GM19395 (cell line): ENCODE measurements around the gene FEV.

Experiments used
- ATAC-seq: cut with Tn5 transposase; IDR thresholded peaks from one replicate; pipeline ENCODE4 v1.9.1; 2021; ENCODE audit warnings: mild to moderate bottlenecking, moderate library complexity; ENCODE audit not compliant: unreplicated experiment

FEV gene

DNA sequence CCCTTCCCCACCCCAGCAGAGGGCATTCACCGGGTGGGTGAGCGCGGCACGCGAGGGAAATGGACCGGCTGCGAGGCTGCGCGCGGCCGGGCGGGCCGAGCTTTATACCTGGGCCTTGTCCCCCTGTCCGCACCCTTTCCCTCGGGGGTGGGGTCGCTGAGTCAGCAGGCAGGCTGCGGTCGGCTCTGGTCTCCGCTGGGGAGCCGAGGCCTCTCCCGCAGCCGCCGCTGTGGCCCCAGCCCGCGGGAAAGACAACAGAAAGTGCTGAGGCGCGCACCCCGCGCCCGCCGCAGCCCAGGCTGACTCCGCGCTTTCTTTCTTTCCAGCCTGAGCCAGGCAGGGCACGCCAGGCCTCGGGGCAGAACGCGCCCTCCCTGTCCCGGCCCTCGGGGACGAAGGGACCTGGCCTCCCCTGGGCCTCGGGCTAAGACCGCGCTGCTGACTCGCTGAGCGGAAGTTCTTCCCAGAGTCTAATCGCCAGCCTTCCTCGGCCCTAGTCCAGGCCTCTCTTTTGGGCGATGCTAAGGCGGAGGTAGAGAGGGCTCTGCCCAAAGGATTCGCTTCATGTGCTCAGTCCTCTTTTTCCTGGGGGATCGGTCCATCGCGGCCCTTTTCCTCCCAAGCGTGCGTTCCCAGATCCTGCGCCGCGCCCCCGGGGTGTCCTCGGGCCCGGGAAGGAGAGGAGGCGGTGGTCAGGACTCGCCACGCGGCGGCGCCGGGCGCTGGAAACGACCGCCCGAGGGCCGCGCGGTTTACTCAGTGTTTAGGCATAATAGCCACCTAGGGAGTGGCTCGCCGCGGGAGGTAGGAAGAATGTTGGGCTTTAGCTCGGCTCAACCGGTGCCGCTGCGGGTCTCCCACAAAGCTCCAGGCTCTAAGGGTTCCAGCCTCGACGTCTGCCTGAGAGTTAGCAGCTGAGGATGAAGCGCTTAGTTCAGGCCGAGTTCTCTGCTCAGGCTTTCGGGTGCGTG, 8.6 kb upstream of the FEV start, which contains the start of gene CRYBA2:
Gene CRYBA2 (minus strand): TSS at position 78 of the 971 bp plus-strand sequence. CDS start 246 bp downstream, outside the sequence.
- ATAC-seq, result no peak

DNA sequence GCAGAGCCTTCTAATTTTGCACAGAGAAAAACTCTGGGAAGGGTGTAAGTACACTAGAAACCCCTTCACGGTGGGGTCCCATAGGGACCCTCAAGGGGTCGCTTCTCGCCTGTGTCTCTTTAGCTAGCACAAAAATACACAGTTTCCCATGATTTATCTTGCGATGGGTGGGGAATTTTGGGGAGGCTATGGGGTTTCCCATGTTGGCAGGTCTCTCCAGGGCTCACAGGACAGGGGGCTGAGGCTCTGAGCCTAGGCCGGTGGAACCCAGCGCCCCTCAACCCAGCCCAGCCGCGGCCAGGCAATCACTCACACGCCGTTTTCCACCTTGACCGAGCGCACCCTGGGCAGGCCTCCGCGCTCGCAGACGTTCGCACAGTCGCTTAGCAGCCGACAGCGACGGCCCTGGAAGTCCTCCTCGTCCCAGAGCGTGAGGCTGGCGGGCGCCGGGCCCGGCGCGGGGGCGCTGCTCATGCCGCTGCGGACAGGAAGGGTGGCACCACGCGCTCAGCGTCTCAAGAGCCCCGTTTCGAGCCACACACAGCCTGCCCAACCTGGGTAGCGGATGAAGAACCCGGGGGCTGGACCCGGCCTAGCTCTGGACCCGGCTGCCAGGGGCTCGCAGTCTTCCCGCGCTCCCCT, 7.8 kb upstream of the FEV start:
- ATAC-seq, result no peak

DNA sequence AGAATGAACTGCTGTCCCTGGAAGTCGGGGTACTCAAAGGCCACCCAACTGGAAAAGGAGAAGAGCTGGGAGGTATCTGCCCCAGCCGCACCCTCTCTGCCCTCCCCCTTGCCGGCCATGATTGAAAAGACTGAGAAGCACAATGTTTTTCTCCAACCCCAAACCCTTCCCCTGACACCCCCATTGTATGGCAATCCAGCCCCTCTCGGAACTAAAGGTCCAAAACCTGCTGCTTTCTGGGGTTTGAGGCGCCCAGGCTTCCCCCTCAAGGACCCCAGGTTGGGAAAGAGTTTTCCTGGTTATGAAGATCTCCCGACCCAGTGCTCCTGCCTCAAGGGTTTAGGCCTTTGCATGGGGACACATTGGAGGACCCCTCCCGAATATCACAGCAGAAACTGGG, 7.2 kb upstream of the FEV start:
- no peak for ATAC-seq

DNA sequence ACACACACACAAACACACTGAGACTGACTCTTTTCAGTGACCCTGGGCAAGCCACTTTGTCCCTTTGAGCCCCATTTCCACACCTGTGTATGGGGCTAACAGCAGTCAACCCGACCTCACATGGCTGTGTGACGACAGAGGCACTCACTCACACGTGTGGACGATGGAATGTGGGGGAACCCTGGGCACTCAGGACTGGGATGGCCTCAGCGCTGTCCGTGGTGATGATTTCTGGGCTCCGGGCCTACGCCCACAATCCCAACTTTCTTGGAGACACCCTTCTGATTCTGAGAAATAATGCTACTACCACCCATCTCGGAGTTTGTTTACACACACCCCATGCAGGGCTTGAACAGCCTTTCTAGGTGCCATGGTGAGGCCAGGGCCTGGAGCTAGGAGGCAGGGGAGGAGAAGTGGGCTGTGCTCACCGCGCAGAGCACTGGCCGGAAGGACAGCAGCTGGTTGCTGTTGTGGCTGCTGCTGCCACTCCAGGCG, 6.7 kb upstream of the FEV start:
- no peak for ATAC-seq

DNA sequence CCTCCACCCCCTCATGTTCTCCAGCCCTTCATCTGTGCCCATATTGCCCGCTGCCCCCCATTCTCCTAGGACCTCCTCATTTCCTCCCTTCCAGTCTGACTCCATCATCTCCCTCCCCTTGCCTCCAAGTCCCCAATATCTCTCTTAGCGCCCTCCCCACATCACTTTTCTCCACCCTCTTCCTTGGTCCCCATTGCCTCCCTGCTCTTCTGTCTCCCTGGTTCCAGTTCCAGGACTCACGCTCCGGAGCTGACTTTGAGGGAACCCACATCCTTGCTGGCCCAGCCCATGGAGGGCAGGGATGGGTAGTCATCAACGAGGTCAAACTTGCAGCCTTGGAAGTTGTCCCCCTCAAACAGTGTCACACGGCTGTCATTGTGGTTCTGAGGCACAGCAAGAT, 5.6 kb upstream of the FEV start:
- ATAC-seq, result no peak

DNA sequence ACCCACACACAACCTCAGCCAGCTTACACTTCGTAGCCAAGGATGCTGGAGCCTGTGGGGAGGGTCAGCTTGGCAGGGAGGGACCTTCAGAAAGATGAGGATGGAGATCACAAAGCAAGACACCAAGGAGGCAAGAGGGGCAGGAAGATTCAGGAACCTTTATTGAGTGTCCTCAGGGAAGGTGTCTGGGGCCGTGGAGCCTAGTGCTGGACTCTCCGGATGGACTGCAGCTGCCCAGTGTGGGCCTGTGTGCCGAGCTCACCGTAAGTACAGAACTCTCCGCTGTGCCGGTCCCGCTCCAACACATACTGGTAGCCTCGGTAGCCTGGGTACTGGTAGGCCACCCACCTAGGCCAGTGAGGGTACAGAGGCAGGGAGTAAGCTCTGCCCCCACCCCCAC, 5.1 kb upstream of the FEV start:
- ATAC-seq, result no peak

DNA sequence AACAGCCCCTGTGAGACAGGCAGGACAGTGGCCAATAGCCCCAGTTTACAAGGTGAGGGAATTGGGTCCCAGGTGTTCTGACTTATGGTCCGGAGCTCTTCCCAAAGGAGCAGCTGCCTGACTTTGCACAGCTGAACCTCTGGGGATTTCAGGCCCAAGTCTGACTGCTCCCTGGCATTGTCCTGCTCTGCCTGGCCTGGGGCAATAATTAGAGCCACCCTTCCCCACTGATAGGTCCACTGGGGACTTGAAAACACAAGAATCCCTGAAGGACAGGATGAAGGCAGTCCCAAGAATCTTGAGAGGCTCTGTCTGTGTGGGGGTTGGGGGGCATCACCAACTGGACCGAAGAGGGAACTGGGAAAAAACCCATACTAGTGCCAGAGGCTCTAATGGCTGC, 3.7 kb upstream of the FEV start:
- ATAC-seq, result no peak

DNA sequence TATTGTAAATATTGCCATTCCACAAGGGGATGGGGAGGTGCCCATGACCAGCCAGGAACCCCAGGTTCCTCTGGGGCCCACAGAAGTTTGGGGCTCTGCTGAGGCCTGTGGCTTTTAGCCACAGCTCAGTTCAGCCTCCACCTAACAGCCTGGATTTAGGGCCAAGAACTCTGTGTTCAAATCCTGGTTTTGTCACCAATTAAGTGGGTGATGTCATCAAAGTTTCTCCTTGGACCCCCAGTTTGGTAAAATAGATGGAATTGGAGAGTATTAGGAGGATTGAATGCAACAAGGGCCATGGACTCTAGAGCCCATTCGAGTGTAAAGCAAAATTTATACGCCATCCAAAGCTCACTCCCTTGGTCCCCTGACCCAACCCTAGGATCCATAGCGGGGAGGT, 3.2 kb upstream of the FEV start:
- ATAC-seq, result no peak

DNA sequence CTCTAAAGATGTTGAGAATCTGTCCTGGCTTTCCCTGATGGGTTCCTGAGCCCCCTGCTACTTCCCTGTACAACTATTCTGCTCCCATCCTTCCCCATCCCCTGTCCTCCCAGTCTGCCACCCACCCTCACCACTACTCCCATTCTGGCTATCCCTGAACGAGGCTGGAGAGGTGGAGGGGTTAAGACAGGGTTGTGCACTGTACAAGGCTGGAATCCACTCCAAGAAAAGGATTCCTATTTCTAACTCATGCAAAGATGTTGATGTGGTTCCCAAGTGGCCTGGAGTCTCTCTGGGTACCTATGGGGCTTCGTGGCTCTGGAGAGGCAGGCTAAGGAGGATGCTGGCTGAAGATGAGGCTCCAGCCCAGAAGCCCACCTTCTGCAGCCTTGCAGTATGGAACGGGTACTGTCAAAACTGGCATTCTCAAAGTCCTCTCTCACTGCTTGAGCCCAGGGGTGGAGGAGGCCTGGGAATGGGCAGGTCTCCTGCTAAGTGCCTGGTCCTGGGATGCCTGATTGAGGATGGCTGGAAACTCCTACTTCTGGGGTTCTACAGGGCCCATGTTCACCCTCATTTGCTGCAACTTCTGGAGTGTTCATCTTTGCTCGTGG, 1.3 kb upstream of the FEV start:
- ATAC-seq, result no peak

DNA sequence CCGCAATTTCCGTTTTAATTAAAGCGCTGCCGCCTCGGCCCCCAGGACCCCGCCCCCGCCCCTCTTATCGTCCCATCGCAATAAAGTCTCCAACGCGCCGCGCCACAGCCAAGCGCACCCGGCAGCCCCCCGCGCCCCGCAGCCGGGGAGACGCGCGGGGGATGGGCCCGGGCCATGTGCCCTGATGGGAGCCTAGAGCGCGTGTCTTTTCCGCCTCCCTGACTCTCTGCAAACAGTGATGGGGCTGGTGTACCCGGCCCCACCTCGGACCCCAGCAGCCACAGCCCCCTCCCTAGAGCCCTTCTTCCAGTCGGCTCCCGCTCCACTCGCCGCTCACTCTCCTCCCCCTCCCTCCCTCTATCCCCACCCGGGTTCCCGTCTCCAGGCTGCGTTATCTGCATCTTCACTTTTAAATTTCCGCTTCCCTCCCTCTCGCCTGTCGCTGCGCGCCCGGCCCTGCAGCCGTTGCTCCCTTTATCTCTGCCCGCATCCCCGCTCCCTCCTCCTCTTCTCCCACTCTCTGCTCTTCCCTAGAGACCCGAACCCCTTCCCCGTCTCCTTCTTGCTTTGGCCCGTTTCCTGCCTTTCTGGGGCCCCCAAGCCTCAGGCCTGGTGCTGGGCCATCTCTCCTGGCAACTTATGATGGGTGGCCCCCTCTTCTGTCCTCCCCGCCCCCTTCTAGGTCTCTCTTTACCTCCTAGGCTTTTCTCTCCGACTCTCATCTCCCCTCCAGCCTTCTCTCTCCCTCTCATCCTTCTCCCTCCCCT, 524 bp upstream of the FEV start:
- ATAC-seq, result no peak

DNA sequence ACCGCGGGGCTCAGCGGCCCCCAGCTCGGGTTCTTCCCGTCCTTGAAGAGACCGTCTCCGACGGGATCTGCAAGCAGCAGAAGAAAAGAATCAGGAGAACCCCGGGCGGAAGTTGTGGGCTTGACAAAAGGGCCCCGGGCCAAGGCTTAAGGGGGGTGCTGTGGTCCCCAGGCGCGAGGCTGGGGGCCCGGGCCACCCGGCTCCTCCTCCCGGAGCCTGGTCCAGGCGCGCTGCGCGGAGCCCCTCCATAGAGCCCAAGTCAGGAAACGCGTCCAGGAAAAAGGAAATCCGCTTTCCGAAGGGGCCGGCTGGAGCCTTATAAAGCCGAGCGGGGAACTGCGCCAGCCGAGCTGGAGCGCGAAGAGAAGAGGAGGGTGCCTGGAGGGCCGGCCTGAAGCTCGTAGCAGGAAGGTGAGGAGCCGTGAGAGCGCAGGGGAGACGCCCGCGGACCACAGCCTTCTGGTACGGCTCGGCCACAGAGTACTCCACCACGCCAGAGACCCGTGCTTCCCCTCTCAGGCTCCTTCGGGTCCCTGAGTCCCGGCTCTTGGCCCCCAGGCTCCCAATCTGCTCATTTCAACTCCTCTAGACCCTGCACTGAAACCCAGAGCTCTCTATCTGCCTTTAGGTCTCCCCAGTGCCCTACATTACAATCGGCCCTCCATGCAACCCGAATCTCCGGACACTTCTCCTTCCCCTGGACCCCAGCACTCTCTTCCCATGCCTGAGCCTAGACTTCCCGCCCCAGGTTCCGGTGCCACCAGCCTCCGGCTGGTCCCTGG, 554 bp downstream of the FEV start:
- ATAC-seq, result no peak

DNA sequence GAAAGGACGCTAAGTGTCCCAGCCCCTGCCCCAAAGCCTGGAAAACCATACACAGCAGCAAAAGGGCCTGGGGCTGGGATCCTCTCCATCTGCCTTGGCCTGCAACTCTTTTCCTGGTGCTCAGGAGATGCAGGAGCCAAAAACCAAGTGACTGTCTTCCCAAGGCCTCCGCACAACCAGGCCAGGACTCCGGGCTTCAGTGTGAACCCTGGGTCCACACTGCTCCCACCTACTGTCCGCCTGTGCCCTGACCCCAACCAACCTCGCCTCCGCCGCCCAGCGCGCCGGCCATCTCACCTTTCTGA, 1.1 kb downstream of the FEV start:
- ATAC-seq, result no peak

DNA sequence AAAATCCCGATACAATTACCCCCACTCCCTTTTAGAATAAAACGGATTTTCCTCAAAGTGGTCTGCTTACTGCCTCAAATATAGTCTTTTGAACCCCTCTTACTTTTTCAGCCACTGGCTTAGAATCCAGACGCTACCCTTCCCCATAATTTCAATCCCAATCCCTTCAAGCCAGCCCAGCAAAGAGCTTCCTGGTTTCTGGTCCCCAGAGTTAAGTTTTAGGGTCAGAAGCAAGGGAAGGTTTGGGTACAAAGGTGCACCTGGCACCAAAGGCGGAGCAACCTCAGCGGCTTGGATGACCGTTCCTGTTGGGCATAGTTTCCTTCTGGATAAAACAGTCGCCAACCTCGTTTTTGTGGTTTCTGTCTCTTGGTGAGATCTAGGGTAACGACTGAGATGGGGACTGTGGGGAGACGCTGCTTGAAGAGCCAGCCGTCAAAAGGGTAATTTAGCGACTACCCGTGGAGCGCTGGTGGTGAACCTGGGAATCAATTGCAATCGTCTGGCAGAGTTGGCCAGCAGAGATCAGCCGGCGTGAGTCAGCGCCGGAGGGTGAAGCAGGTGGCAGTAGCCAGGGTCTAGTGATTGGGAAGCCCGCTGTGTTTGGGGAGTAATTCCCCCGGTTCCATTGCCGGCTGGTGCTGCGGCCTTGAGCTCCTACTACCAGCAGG, 1.6 kb downstream of the FEV start:
- no peak for ATAC-seq

DNA sequence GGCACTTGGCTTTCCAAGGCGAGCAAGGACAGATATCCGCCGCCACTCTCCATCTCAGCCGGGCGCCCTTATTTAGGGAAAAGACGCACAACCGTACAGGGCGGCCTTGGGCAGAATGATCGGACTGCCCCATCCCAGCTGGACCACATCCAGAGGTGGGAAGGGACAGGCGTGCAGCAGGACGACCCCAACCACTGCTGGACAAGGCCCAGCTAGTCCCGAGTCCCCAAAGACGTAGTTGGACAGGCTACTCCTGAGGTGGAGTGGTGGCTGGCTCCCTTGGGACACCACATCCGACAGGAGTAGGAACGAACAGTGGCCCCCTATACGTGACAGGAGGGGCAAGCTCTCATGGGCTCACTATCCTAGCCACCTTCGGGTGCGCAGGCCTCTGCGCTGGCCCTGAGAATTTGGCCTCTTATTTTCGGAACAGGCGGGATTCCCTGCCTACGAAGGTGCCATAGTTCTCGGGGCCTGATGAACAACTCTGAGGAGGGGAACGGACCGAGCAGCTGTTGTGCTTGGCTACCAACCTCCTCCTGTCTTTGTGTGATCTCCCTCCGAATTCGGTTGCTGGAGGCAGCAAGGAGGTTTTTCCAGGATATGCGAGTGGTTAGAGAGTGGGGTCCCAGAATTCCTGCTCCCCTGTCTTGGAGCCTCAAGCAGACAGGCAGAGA, 2.3 kb downstream of the FEV start:
- no peak for ATAC-seq

DNA sequence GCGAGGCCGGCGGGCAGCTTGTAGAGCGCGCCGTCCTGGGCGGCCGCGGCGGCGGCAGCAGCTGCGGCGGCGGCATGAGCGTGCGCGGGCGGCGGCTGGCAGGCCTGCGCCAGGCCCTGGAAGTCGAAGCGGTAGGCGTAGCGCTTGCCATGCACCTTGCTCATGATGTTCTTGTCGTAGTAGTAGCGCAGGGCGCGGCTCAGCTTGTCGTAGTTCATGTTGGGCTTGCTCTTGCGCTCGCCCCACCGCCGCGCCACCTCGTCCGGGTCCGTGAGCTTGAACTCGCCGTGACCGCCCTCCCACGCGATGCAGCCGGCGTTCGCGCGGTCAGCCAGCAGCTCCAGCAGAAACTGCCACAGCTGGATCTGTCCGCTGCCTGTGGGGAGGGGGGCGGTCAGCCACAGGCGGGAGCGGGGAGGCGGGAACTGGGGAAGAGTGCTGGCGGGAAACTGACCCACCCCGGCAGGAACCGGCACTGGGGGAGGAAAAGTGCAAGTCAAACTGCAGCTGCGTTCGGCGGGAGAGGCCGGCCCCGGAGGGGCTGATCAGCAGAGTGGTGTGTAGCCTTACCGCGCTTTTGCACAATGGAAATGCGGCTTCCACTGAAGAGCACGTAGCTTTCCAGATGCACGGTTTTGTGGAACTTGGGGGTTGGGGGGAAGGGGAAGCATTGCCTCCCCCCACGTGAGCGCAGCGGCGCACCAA, 3.0 kb downstream of the FEV start:
- ATAC-seq, result no peak

DNA sequence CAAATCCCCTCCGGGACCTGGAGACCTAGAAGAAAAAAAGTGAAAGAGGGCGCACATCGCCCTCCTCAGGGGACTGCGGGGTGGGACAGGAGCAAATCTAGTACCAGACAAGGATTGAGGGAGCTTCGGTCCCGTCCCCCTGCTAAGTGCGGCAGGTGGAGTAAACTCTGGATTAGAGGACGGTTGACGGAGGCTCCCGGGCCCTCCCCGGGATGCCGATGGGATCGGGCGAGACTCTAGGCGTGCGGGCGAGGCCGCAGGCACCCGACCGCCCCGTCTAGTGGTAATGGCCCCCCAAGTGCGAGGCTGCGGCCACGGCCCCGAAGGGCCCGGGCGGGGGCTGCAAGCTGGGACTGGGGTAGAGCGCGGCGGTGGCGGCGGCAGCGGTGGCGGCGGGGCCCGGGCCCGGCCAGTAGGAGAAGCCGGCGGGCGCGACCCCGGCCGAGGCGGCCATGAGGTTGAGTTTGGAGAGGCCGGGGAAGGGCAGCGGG, 3.5 kb downstream of the FEV start:
- ATAC-seq, result no peak

DNA sequence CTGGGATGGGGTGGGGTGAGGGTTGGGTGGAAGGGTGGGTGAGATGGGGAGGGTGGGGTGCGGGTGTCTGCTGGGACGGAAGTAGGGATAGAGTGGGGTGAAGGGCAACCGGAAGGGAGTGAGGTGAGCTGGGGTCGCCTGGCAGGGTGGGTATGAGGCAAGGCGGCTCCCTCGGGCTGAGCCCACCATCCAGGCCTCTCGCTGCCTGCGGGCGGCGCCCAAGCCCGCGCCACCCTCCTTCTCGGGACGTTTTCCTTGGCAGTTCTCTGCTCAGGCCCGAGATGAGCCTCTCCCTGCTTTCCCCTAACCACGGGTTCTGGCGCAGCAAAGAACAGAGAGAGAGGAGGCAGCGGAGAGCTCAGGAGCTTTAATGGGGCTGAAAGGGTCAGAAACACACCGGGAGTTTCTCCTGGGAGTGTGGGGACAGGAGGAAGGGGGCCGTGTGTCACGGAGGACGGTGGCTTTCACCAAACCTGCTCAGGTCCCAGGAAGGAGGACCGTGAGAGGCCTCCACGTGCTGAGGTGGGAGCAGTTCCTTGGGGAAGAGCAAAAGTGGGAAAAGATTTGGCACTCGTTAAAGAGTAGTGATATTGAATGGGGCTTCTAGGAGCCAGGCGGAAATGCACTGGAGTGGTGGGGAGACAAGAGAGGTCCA, 4.1 kb downstream of the FEV start:
- ATAC-seq, result no peak
